Panc1 (cell line): Measurements from ENCODE around the gene SAP130. TPM values are rescaled to one million over a fixed set of nuclear protein-coding genes. Genes with fewer than 3 reads are reported as not detected.

Experiments
- ATAC-seq: fragments of 200-7000 bp; cut with Tn5 transposase; 2 replicates; pipeline ENCODE4 v1.9.1; 2020; ENCODE audit warnings: mild to moderate bottlenecking, moderate library complexity
- BruUV-seq: library from RNA; stranded (reverse); fragments of 400-500 nt; replicated peaks from 2 replicates; lab custom pipeline; 2021; lab: Mats Ljungman, UMichigan
- CTCF ChIA-PET: fragments of 300-600 bp; sonication (Branson Sonifier 250); formaldehyde crosslinking; loops from one replicate; lab custom pipeline; 2022; ENCODE audit warnings: antibody characterized with exemption; lab: Charles Lee
- POLR2A ChIA-PET: fragments of 300-600 bp; sonication (Branson Sonifier 250); formaldehyde crosslinking; loops from one replicate; lab custom pipeline; 2022; ENCODE audit warnings: antibody characterized with exemption; lab: Charles Lee
- DNase-seq: peaks from one replicate; pipeline ENCODE4 v3.0.0-alpha.2; 2010; ENCODE audit warnings: low read depth, low spot score
- H3K27ac ChIP-seq: 2 replicates; pipeline ENCODE4 v1.5.1; 2011; ENCODE audit warnings: mild to moderate bottlenecking, low read length, inconsistent platforms
- H3K27me3 ChIP-seq: fragments of 200-500 bp; sonication (Bioruptor generic); 2 replicates; pipeline ENCODE4 v1.6.0; 2014; ENCODE audit warnings: low read length, inconsistent platforms; ENCODE audit not compliant: control insufficient read depth, insufficient read depth
- H3K36me3 ChIP-seq: fragments of 200-500 bp; sonication (Bioruptor generic); 2 replicates; pipeline ENCODE4 v1.5.1; 2014; ENCODE audit warnings: inconsistent platforms, mild to moderate bottlenecking, low read length, moderate library complexity; ENCODE audit not compliant: control insufficient read depth, insufficient read depth
- H3K4me1 ChIP-seq: 2 replicates; pipeline ENCODE4 v1.5.1; 2011; ENCODE audit warnings: inconsistent platforms, mild to moderate bottlenecking, low read length, moderate library complexity; ENCODE audit not compliant: control insufficient read depth, insufficient read depth
- H3K4me3 ChIP-seq, 2 experiments: 2 replicates each; pipeline ENCODE4 v1.5.1; 2011 to 2012; ENCODE audit warnings: low read depth in 2 of 2, low read length in 2 of 2, mild to moderate bottlenecking in 2 of 2, inconsistent platforms in 1 of 2, moderate library complexity in 1 of 2
- H3K9me3 ChIP-seq: fragments of 200-500 bp; sonication (Bioruptor generic); 2 replicates; pipeline ENCODE4 v1.5.1; 2014; ENCODE audit warnings: low read depth, mild to moderate bottlenecking, inconsistent platforms, low read length, moderate library complexity; ENCODE audit not compliant: control insufficient read depth, insufficient read depth
- CTCF ChIP-seq: fragments of 450-650 bp; IDR thresholded peaks from 2 replicates; pipeline ENCODE4 v1.5.1; 2017; ENCODE audit warnings: mild to moderate bottlenecking
- POLR2AphosphoS5 ChIP-seq: IDR thresholded peaks from 2 replicates; pipeline ENCODE4 v1.6.1; 2012; ENCODE audit warnings: mild to moderate bottlenecking, low read depth, low read length, moderate library complexity
- REST ChIP-seq, 2 experiments: IDR thresholded peaks; 2 replicates each; pipeline ENCODE4 v1.6.1; 2011 to 2012; ENCODE audit warnings: low read depth in 2 of 2, control low read depth in 1 of 2, low read length in 1 of 2, mild to moderate bottlenecking in 1 of 2, moderate library complexity in 1 of 2; ENCODE audit not compliant: insufficient read depth in 1 of 2
- SIN3A ChIP-seq: IDR thresholded peaks from 2 replicates; pipeline ENCODE4 v1.6.1; 2012; ENCODE audit warnings: low read depth, mild to moderate bottlenecking, low read length, moderate library complexity, borderline replicate concordance; ENCODE audit not compliant: insufficient read depth
- TCF7L2 ChIP-seq: IDR thresholded peaks from 2 replicates; pipeline ENCODE4 v1.6.1; 2011; ENCODE audit warnings: mild to moderate bottlenecking, low read depth, low read length, inconsistent platforms
- in situ Hi-C: cut with HindIII; loops from 2 replicates; pipeline ENCODE4 v1.10.0; 2016; ENCODE audit warnings: low sequenced_read_pairs, low pct_unique_long_range_greater_than_20kb
- intact Hi-C: fragments of 100-400 bp; cut with micrococcal nuclease; formaldehyde crosslinking; loops from one replicate; pipeline ENCODE4 v1.10.0; 2022; ENCODE audit not compliant: unreplicated experiment
- total RNA-seq: library from RNA; stranded (reverse); gene quantifications from one replicate; pipeline ENCODE4 v1.2.1, GENCODE V29; 2021; ENCODE audit not compliant: unreplicated experiment

The SAP130 gene
- total RNA-seq, 1 experiment from 2014 or later, result 34.6 TPM

- intact Hi-C loops, result no loop called here
- BruUV-seq, result no TSS peak
Measured at GRCh38 chr2:128073278-128073677, 45.4 kb upstream of the SAP130 start.

GRCh38 chr2:128069769-128070168 is 41.9 kb upstream of the SAP130 start:
- POLR2A ChIA-PET, result no interaction called here
- no peak for DNase-seq
- TF ChIP-seq TCF7L2 (no peak), POLR2AphosphoS5 (no peak), SIN3A (no peak), CTCF (no peak), REST (IDR thresholded peaks at IDR 0.05; ENCODE audit: insufficient read depth in 1 of 2, low read depth in 2 of 2, low read length in 1 of 2) (no peak)
- in situ Hi-C loops, result no loop called here
- H3K36me3 ChIP-seq, result no peaks in the 10 kb centered on the region
- intact Hi-C loops, result no loop called here
- CTCF ChIA-PET, result no interaction called here
- peak; percentile 76; the same call in 1 of the 2 replicates for ATAC-seq
- H3K4me1 ChIP-seq, result peaks cover 5% of the 10 kb centered on the region; the same call in 1 of the 2 replicates
- no peak overlapping the region for H3K4me3 ChIP-seq
- H3K9me3 ChIP-seq, result no peaks in the 10 kb centered on the region
- H3K27me3 ChIP-seq, result no peaks in the 10 kb centered on the region
- BruUV-seq, result no TSS peak
- H3K27ac ChIP-seq, result no peak overlapping the region

More at GRCh38 chr2:128073278-128073677, 45.4 kb upstream of the SAP130 start:
- in situ Hi-C loops, result no loop called here
- Histone ChIP-seq H3K27me3 (no peaks in the 10 kb centered on the region), H3K27ac (no peak overlapping the region), H3K4me3 (no peak overlapping the region), H3K36me3 (no peaks in the 10 kb centered on the region), H3K9me3 (no peaks in the 10 kb centered on the region), H3K4me1 (peaks cover 5% of the 10 kb centered on the region; the same call in 1 of the 2 replicates)
- POLR2A ChIA-PET, result interaction anchor here (0.6 kb wide), 1 partner anchor 16 kb away, joined by 5 read pairs; no protein-coding TSS in a partner anchor
- ATAC-seq (no peak), DNase-seq (no peak)
- no peak for TF ChIP-seq SIN3A
- no peak for TF ChIP-seq POLR2AphosphoS5
- no peak for TF ChIP-seq REST (IDR thresholded peaks at IDR 0.05; ENCODE audit: insufficient read depth in 1 of 2, low read depth in 2 of 2, low read length in 1 of 2)
- no peak for TF ChIP-seq TCF7L2
- TF ChIP-seq CTCF, result no peak
- CTCF ChIA-PET, result no interaction called here
